OCI-LY1 (cell line): ENCODE data around the gene AQR.

Source experiments
- EZH2 ChIP-seq: fragments of 200-600 bp; sonication (generic), shearing (Covaris generic); IDR thresholded peaks from 2 replicates; pipeline ENCODE4 v1.8.0; 2017; ENCODE audit warnings: borderline replicate concordance, mixed run types, mild to moderate bottlenecking, antibody characterized with exemption, low read length, moderate library complexity, mixed read lengths
- TF ChIP-seq, protein P1 (sequence below): fragments of 200-600 bp; sonication (generic), shearing (Covaris generic); IDR thresholded peaks from 2 replicates; pipeline ENCODE4 v1.5.1; 2017; ENCODE audit warnings: mild to moderate bottlenecking, antibody characterized with exemption, low read length, moderate library complexity, mixed read lengths

DNA sequence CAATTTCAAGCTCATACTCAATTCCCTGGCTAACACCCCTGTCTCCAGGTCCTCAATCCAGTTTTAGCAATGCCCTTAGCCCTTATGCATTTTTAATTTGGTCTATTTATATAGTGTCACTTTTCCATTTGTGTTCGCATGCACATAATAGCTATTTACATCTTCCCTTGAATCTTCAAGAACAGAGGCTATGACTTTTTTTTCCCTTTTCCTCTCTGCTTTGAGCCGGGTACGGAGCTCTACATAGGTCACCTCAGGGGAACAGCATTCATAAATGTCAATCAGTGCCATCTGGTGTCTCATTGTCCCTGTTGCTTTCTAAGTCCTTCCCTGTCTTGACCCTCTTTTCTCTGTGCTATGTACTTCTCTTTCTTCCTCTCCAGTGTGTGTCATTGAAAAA lies 147.7 kb downstream of the AQR start:
- TF ChIP-seq, protein P1, sequence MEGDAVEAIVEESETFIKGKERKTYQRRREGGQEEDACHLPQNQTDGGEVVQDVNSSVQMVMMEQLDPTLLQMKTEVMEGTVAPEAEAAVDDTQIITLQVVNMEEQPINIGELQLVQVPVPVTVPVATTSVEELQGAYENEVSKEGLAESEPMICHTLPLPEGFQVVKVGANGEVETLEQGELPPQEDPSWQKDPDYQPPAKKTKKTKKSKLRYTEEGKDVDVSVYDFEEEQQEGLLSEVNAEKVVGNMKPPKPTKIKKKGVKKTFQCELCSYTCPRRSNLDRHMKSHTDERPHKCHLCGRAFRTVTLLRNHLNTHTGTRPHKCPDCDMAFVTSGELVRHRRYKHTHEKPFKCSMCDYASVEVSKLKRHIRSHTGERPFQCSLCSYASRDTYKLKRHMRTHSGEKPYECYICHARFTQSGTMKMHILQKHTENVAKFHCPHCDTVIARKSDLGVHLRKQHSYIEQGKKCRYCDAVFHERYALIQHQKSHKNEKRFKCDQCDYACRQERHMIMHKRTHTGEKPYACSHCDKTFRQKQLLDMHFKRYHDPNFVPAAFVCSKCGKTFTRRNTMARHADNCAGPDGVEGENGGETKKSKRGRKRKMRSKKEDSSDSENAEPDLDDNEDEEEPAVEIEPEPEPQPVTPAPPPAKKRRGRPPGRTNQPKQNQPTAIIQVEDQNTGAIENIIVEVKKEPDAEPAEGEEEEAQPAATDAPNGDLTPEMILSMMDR = no peak
- TF ChIP-seq EZH2 = no peak
